Measurements from ENCODE around the gene UMAD1. TPM values are rescaled to one million over a fixed set of nuclear protein-coding genes. Genes with fewer than 3 reads are reported as not detected.

Gene UMAD1
- polyA plus RNA-seq, 1 of the 3 experiments (the other 2 are of a cell fraction), result 13.9 TPM

- Histone ChIP-seq H3F3A (replicated peaks; ENCODE audit: insufficient read depth) (no peaks in the 10 kb centered on the region), H3K9ac (no peak overlapping the region), H3K4me2 (no peak overlapping the region), H3K27me3 (ENCODE audit: insufficient read depth) (no peaks in the 10 kb centered on the region), H4K20me1 (ENCODE audit: insufficient read depth) (no peaks in the 10 kb centered on the region), H3K36me3 (replicated peaks in 1 of 2; ENCODE audit: control insufficient read depth in 1 of 2, insufficient read depth in 2 of 2, low read length in 1 of 2) (no peaks in the 10 kb centered on the region), H3K79me2 (ENCODE audit: insufficient read depth) (no peaks in the 10 kb centered on the region), H3K27ac (ENCODE audit: low read depth in 2 of 2, low read length in 1 of 2) (no peak overlapping the region), H2AFZ (ENCODE audit: low read depth) (no peak overlapping the region), H3K4me1 (ENCODE audit: control insufficient read depth in 1 of 2, insufficient read depth in 2 of 2, low read depth in 1 of 2, low read length in 1 of 2) (peaks cover 0 to 11% of the 10 kb centered on the region in 2 experiments; a peak in 2 of 4 replicates), H3K9me3 (no peaks in the 10 kb centered on the region), H3K9me2 (no peaks in the 10 kb centered on the region), H3K4me3 (ENCODE audit: low read depth in 2 of 2, low read length in 1 of 2) (no peak overlapping the region)
- POLR2A ChIA-PET, result no interaction called here
- DNase-seq, result no peak
- CTCF ChIA-PET, result interaction anchor here (1.2 to 2.2 kb wide), 4 partner anchors 13 to 189 kb away, joined by 3 to 8 read pairs (median 5); no protein-coding TSS in a partner anchor
- 83% methylated on average over 1 of the region's 1 CpG for WGBS (ENCODE audit: low lambda C conversion rate)
- TF ChIP-seq, protein P1, sequence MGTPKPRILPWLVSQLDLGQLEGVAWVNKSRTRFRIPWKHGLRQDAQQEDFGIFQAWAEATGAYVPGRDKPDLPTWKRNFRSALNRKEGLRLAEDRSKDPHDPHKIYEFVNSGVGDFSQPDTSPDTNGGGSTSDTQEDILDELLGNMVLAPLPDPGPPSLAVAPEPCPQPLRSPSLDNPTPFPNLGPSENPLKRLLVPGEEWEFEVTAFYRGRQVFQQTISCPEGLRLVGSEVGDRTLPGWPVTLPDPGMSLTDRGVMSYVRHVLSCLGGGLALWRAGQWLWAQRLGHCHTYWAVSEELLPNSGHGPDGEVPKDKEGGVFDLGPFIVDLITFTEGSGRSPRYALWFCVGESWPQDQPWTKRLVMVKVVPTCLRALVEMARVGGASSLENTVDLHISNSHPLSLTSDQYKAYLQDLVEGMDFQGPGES (IDR thresholded peaks at IDR 0.05; ENCODE audit: low read depth, low read length), result no peak
- TF ChIP-seq RCOR1 (IDR thresholded peaks at IDR 0.05; ENCODE audit: low read length) (no peak), NRF1 (IDR thresholded peaks at IDR 0.05; ENCODE audit: low read depth, low read length) (no peak), FOSL2 (IDR thresholded peaks at IDR 0.05; ENCODE audit: borderline replicate concordance, low read depth) (no peak), FOXM1 (IDR thresholded peaks at IDR 0.05; ENCODE audit: low read depth) (no peak), RFX5 (IDR thresholded peaks at IDR 0.05; ENCODE audit: low read length) (no peak), MXI1 (IDR thresholded peaks at IDR 0.05; ENCODE audit: low read depth, low read length) (no peak), RXRA (IDR thresholded peaks at IDR 0.05; ENCODE audit: borderline replicate concordance, low read depth) (no peak), REST (IDR thresholded peaks at IDR 0.05; ENCODE audit: low read depth, low read length) (no peak), JUND (IDR thresholded peaks at IDR 0.05) (no peak), EZH2phosphoT487 (IDR thresholded peaks at IDR 0.05; ENCODE audit: borderline replicate concordance, low read depth) (no peak), TCF12 (IDR thresholded peaks at IDR 0.05) (no peak), NFIC (IDR thresholded peaks at IDR 0.05; ENCODE audit: borderline replicate concordance) (no peak), TEAD4 (IDR thresholded peaks at IDR 0.05; ENCODE audit: borderline replicate concordance, insufficient read depth) (no peak), YY1 (IDR thresholded peaks at IDR 0.05; ENCODE audit: low read depth) (no peak), SIN3A (IDR thresholded peaks at IDR 0.05; ENCODE audit: borderline replicate concordance, low read depth, low read length) (no peak), SMC3 (IDR thresholded peaks at IDR 0.05; ENCODE audit: low read depth, low read length) (no peak), MAX (IDR thresholded peaks at IDR 0.05; ENCODE audit: low read depth) (no peak), MEF2A (IDR thresholded peaks at IDR 0.05; ENCODE audit: borderline replicate concordance, low read depth) (no peak)
- TF ChIP-seq, protein P2, sequence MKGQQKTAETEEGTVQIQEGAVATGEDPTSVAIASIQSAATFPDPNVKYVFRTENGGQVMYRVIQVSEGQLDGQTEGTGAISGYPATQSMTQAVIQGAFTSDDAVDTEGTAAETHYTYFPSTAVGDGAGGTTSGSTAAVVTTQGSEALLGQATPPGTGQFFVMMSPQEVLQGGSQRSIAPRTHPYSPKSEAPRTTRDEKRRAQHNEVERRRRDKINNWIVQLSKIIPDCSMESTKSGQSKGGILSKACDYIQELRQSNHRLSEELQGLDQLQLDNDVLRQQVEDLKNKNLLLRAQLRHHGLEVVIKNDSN (IDR thresholded peaks at IDR 0.05; ENCODE audit: borderline replicate concordance, low read depth), result no peak
Measured at GRCh38 chr7:7870555-7870954, 230.0 kb downstream of the UMAD1 start.
